Measurements from ENCODE around the gene OLIG1. TPM values are rescaled to one million over a fixed set of nuclear protein-coding genes. Genes with fewer than 3 reads are reported as not detected.
A peak's percentile ranks its signal among the peaks of the same experiment; 100 is the strongest.

The OLIG1 gene
- total RNA-seq, 1 donor from 2014 or later = not detected

DNA sequence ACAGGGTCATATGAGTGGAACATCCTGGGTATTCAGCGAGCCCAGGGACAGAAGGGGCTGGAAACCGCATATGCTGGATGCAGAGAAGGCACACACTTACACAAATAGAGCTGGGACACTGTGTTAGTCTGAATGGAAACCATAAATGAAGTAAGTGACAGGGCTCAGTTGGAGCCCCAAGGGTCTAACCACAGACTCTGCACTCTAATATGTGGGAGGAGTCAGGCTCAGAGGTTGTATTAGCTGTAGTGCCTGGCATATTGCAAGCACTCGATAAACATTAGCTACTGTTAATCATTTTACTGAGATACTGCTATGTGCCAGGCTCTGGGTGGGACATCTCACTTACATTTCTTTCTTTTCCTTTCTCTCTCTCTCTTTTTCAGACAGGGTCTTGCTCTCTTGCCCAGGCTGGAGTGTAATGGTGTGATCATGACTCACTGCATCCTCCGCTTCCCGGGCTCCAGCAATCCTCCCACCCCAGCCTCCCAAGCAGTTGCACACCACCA lies 6.5 kb upstream of the OLIG1 start:
- DNase-seq (ENCODE audit: low spot score) = no peak

DNA sequence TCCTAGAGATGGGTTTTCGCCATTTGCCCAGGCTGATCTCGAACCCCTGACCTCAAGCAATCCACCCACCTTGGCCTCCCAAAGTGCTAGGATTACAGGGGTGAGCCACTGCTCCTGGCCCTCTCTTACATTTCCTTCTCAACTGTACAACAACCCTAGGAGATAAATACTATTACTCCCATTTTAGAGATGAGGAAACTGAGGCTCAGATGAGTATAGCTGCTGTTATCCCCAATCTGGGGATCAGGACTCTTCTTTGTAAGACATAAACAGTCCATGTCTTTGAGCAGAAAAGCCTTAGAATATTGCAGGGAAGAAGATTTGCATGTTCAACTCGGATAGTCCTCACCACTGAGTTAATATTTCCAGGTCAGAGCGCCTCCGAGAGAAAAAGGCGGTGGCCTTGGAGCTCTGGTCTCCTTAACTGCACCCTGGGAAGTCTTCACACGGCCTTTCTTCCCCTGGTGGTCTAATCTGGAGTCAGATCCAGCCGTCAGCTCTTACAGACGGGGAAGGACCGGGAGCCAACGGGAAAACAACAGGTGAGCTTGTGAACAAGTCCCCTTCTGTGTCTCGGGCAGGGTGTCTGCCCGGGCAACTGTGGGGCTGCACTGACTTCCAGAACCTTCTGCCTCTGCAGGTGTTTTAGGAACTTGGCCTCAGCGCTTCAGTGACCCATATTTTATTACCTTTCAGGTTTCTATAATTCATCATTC lies 5.9 kb upstream of the OLIG1 start:
- no peak for DNase-seq (ENCODE audit: low spot score)

GRCh38 chr21:33064623-33065390 lies 5.1 kb upstream of the OLIG1 start:
- DNase-seq (ENCODE audit: low spot score) = no peak

GRCh38 chr21:33067043-33067442 lies 2.9 kb upstream of the OLIG1 start:
- no peak for DNase-seq (ENCODE audit: low spot score)

DNA sequence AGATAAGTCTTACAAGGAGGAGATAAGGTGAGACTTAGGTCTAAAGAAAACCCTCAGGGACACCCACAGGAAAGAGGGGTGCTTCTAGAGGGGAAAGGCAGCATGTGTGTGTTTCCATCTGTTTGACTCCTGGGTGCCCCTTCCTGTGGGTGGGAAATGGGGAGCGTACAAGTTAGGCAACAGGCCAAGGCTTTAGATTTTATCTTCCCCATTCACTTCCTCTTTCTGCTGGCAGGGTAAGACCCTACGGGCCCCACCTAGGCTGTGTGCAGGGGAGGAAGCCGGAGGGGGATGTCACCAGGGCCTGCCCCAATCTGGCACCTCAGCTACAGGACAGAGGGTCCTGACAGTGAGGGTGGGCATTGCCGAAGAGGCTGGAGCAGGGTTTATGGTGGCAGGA lies 2.5 kb upstream of the OLIG1 start:
- DNase-seq (ENCODE audit: low spot score) = no peak

- no peak for DNase-seq (ENCODE audit: low spot score)
These were observed 698 bp upstream of the OLIG1 start for GRCh38 chr21:33069243-33069642.

- no peak for DNase-seq (ENCODE audit: low spot score)
These were observed 322 bp upstream of the OLIG1 start for GRCh38 chr21:33069645-33069993.

DNA sequence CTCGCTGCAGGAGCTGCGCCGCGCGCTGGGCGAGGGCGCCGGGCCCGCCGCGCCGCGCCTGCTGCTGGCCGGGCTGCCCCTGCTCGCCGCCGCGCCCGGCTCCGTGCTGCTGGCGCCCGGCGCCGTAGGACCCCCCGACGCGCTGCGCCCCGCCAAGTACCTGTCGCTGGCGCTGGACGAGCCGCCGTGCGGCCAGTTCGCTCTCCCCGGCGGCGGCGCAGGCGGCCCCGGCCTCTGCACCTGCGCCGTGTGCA lies 730 bp downstream of the OLIG1 start:
- DNase-seq (ENCODE audit: low spot score) = no peak

GRCh38 chr21:33070998-33071769 lies 1.2 kb downstream of the OLIG1 start:
- no peak for DNase-seq (ENCODE audit: low spot score)

DNA sequence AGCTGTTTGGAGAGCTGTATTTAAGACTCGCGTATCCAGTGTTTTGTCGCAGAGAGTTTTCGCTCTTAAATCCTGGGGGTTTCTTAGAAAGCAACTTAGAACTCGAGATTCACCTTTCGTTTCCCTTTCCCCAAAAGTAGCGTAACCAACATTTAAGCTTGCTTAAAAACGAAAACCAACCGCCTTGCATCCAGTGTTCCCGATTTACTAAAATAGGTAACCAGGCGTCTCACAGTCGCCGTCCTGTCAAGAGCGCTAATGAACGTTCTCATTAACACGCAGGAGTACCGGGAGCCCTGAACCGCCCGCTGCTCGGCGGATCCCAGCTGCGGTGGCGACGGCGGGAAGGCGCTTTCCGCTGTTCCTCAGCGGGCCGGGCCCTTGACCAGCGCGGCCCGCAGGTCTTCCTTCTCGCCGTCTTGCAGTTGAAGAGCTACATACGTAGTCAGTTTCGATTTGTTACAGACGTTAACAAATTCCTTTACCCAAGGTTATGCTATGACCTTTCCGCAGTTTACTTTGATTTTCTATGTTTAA lies 1.9 kb downstream of the OLIG1 start:
- DNase-seq (ENCODE audit: low spot score) = no peak

DNA sequence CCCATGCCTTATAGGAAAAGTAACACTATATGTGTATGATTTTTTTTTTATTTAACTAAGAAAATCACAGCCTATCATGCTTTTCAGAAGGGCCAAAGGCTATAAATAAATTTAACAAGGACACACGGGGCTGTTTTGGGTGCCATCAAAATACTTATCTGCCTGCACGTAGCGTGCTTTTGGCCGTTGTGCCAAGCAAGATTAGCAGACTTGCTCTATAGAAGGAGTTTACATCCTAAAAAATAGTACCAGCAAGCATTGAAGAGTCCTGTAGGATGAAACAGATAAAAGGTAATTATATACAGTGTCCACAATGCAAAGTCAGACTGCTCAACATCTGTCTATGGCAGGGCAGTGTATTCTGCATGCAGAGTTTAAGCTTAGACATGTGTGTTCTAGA lies 3.7 kb downstream of the OLIG1 start:
- DNase-seq (ENCODE audit: low spot score) = no peak

- no peak for DNase-seq (ENCODE audit: low spot score)
These were observed 5.2 kb downstream of the OLIG1 start for GRCh38 chr21:33075128-33075527.

DNA sequence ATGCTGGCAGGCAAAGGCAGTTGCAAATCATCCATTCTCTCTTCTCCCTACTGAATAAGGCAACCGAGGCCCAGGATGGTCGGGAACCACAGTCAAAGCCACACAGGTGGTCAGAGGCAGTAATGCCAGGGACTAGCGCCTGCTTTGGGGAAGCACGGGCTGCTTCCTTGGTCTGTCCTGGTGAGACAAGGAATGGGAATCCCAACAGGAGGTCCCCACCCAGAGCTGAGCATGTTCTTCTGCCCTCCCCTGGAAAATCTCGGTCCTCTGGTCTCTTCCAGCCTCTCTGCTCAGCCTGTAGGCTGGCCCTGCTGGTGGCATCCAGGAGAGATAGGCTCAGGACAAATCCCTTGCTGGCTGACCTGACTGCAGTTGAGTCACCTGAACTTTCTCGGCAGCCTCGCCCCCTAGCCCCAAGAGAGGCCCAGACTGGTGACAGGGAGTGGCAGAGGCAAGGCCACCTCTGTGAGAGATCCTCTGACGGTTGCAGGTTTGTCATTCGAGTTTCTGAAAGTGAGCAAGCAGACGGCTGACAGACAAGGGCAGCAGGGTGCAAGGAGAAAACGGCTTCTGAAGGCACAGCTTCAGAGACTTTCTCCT lies 5.8 kb downstream of the OLIG1 start:
- no peak for DNase-seq (ENCODE audit: low spot score)

- DNase-seq (ENCODE audit: low spot score) = no peak
These were observed 6.8 kb downstream of the OLIG1 start for GRCh38 chr21:33076600-33077329.

DNA sequence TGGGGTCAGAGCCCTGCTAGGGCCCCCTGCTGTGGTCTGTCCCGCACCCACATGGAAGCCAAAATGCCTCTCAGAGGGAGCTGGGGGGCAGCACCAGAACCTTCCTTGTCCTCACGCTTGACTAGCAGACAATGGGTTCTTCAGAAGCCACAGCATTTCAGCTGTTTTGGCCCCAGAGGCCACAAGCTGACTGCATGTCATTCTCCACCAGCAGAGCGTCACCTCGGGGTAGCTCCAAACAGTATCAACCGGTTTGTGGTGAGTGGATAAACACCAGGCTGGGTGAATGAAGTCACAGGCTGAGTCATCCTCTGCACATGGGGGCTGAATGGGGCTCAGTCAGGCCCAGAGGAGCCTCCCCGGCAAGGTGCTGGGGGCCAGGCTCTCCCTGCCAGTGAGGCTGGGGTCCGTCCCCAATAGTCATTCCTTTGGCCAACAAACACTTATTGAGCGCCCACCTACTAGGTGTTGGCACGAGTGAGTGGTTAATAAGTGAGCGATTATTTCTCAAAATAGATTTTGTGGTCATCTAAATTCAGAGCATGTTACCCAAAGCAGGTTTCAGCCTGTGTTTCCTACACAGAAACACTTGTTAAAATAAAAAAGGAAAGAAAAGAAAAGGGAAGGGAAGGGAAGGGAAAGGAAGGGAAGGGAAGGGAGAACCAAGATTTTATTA lies 9.1 kb downstream of the OLIG1 start:
- peak; percentile 62 for DNase-seq (ENCODE audit: low spot score)

DNA sequence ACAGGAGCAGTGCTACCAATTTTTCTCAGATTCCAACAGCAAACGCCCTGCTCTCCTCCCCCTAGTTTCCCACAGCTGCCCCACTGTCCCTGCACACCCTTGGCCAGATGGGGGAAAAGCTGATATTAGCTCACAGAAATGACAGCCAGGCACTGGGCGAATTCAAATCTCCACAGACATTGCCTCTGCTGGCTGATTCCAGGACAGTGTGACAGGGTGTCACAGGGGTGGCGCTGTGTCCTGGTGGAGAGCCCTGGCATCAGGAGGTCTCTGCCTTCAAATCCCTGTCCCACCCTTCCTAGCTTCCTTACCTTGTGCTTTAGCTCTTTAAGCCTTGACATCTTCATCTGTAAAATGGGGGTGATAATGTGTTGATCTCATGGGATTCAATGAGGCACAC lies 10.4 kb downstream of the OLIG1 start:
- no peak for DNase-seq (ENCODE audit: low spot score)

GRCh38 chr21:33080776-33081175 lies 10.8 kb downstream of the OLIG1 start:
- DNase-seq (ENCODE audit: low spot score) = no peak

GRCh38 chr21:33088384-33088783 lies 18.4 kb downstream of the OLIG1 start:
- no peak for DNase-seq (ENCODE audit: low spot score)

GRCh38 chr21:33089395-33090119 lies 19.6 kb downstream of the OLIG1 start:
- no peak for DNase-seq (ENCODE audit: low spot score)

DNA sequence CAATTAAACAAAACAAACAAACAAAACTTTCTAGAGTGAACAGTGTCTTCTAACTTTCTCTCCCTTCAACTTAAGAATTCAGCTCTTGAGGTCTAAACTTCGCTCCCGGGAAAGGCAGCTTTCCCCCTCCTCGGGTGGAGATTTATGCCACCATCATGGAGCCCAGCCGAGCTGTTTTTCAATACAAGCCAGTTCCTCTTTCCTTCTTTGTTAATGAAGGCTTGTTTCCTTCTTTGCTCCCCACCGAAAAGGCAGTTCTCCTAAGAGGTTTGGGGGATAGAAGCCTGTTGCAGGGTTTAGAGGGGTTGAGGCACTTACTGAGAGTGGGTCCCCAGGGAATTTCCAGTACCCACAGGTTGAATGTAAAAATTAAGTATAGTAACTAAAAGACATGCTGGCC lies 26.5 kb downstream of the OLIG1 start:
- no peak for DNase-seq (ENCODE audit: low spot score)
